Measurements from ENCODE around the gene CAST. TPM values are rescaled to one million over a fixed set of nuclear protein-coding genes. Genes with fewer than 3 reads are reported as not detected.

Gene CAST
- total RNA-seq, 2 donors from 2014 or later = 33.5 to 36.2 TPM

DNA sequence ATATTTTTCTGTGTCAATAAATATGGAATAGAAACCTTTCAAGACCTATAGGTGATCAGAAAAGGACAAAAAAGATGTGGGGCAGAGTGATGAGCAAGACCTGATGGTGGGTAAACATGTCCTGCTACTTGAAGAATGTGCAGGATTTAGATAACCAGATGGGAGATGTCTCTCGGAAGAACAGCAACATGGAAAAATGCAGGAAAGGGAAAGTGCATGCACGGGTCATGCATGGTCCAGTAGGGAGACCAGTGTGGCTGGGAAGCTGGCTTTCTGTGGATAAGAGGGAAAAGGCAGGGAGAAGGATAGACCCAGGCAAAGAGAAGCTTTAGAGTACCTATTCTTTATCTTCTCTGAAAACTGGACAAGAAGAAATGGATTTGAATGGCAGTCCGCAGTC, 7.1 kb upstream of the CAST start:
- Mint-ChIP-seq H3K27ac (no peak overlapping the region), H3K4me1 (no peaks in the 10 kb centered on the region), H3K36me3 (ENCODE audit: low read depth) (no peaks in the 10 kb centered on the region), H3K9me3 (no peaks in the 10 kb centered on the region), H3K4me3 (no peak overlapping the region), H3K27me3 (ENCODE audit: insufficient read depth) (peaks cover 36% of the 10 kb centered on the region)
- no peaks in the 10 kb centered on the region for H3K36me3 ChIP-seq (ENCODE audit: control insufficient read depth, insufficient read depth, low read length)
- no peaks in the 10 kb centered on the region for H3K9me3 ChIP-seq (ENCODE audit: control insufficient read depth, low read length)
- no peak for DNase-seq
- no peaks in the 10 kb centered on the region for H3K4me1 ChIP-seq (ENCODE audit: control insufficient read depth, insufficient read depth, low read length)
- H3K4me3 ChIP-seq (ENCODE audit: low read length) = no peak overlapping the region
- TF ChIP-seq, protein P1, sequence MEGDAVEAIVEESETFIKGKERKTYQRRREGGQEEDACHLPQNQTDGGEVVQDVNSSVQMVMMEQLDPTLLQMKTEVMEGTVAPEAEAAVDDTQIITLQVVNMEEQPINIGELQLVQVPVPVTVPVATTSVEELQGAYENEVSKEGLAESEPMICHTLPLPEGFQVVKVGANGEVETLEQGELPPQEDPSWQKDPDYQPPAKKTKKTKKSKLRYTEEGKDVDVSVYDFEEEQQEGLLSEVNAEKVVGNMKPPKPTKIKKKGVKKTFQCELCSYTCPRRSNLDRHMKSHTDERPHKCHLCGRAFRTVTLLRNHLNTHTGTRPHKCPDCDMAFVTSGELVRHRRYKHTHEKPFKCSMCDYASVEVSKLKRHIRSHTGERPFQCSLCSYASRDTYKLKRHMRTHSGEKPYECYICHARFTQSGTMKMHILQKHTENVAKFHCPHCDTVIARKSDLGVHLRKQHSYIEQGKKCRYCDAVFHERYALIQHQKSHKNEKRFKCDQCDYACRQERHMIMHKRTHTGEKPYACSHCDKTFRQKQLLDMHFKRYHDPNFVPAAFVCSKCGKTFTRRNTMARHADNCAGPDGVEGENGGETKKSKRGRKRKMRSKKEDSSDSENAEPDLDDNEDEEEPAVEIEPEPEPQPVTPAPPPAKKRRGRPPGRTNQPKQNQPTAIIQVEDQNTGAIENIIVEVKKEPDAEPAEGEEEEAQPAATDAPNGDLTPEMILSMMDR (conservative IDR thresholded peaks at IDR 0.05) = no peak
- no peak overlapping the region for H3K9ac ChIP-seq (ENCODE audit: extremely low read depth, low read length, poor library complexity, severe bottlenecking)
- H3K27ac ChIP-seq (ENCODE audit: low read depth, low read length) = no peak overlapping the region
- peaks cover 30% of the 10 kb centered on the region for H3K27me3 ChIP-seq (ENCODE audit: control insufficient read depth, insufficient read depth, low read length, poor library complexity, severe bottlenecking)
- WGBS, 2 experiments (ENCODE audit: insufficient coverage in 1 of 2, insufficient read length in 1 of 2) = 92 to 96% methylated on average over 3 of the region's 3 CpGs

DNA sequence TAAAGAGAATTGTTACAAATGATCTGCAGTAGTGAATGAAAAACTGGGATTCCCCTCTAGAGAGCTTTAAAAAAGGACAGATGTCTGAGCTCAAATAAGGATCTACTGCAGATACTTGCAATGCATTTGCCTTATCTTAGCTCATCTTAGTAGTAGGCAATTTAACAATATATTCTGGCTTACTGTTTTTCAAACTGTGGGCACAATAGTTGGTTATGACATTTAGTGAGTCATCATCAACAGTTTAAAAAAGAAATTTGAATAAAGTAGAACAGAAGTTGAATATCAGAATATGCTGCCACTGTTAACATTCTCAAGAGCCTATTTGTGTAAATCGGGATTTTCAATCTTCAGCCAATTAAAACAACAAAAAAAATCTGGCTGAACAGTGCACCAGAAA, 6.7 kb upstream of the CAST start:
- no peak for DNase-seq
- H3K4me1 ChIP-seq (ENCODE audit: control insufficient read depth, insufficient read depth, low read length) = no peaks in the 10 kb centered on the region
- H3K36me3 ChIP-seq (ENCODE audit: control insufficient read depth, insufficient read depth, low read length) = no peaks in the 10 kb centered on the region

DNA sequence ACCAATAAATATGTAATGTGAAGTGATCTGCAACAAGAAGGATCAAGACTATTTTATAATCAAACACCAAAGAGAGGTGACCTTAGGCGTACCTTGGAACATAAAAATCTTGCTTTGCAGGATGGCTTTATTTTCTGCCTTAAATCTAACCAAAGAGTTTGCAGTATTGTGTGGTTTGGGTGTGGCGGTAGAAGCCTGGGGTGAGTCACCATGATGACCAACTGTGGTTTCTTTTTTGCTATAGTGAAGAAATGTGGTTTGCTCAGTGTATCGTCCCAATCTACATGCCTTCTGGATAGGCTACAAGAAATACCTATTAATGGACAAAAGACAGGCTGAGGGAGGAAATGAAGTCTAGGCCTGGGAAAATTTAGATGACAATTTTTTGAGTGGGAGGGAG, 5.1 kb upstream of the CAST start:
- Histone ChIP-seq H3K4me3 (ENCODE audit: low read length) (no peak overlapping the region), H3K4me1 (ENCODE audit: control insufficient read depth, insufficient read depth, low read length) (no peaks in the 10 kb centered on the region), H3K9me3 (ENCODE audit: control insufficient read depth, low read length) (no peaks in the 10 kb centered on the region), H3K36me3 (ENCODE audit: control insufficient read depth, insufficient read depth, low read length) (no peaks in the 10 kb centered on the region), H3K27me3 (ENCODE audit: control insufficient read depth, insufficient read depth, low read length, poor library complexity, severe bottlenecking) (peaks cover 48% of the 10 kb centered on the region), H3K9ac (ENCODE audit: extremely low read depth, low read length, poor library complexity, severe bottlenecking) (no peak overlapping the region), H3K27ac (ENCODE audit: low read depth, low read length) (no peak overlapping the region)
- WGBS, 2 experiments (ENCODE audit: insufficient coverage in 1 of 2, insufficient read length in 1 of 2) = 92 to 93% methylated on average over 2 to 3 of the region's 3 CpGs
- H3K27me3 Mint-ChIP-seq (ENCODE audit: insufficient read depth) = peaks cover 55% of the 10 kb centered on the region
- H3K27ac Mint-ChIP-seq = no peak overlapping the region
- no peak overlapping the region for H3K4me3 Mint-ChIP-seq
- DNase-seq = no peak
- H3K36me3 Mint-ChIP-seq (ENCODE audit: low read depth) = no peaks in the 10 kb centered on the region
- TF ChIP-seq, protein P1 (conservative IDR thresholded peaks at IDR 0.05) = no peak
- H3K4me1 Mint-ChIP-seq = peaks cover 7% of the 10 kb centered on the region
- no peaks in the 10 kb centered on the region for H3K9me3 Mint-ChIP-seq

More for the DNA sequence above, 6.7 kb upstream of the CAST start:
- no peaks in the 10 kb centered on the region for H3K36me3 Mint-ChIP-seq (ENCODE audit: low read depth)
- peaks cover 40% of the 10 kb centered on the region for H3K27me3 Mint-ChIP-seq (ENCODE audit: insufficient read depth)
- H3K9ac ChIP-seq (ENCODE audit: extremely low read depth, low read length, poor library complexity, severe bottlenecking) = no peak overlapping the region
- H3K27me3 ChIP-seq (ENCODE audit: control insufficient read depth, insufficient read depth, low read length, poor library complexity, severe bottlenecking) = peaks cover 34% of the 10 kb centered on the region
- no peak overlapping the region for H3K4me3 Mint-ChIP-seq
- H3K9me3 ChIP-seq (ENCODE audit: control insufficient read depth, low read length) = no peaks in the 10 kb centered on the region
- H3K4me3 ChIP-seq (ENCODE audit: low read length) = no peak overlapping the region
- no peak overlapping the region for H3K27ac ChIP-seq (ENCODE audit: low read depth, low read length)
- H3K9me3 Mint-ChIP-seq = no peaks in the 10 kb centered on the region
- no peak overlapping the region for H3K27ac Mint-ChIP-seq
- H3K4me1 Mint-ChIP-seq = no peaks in the 10 kb centered on the region
- TF ChIP-seq, protein P1 (conservative IDR thresholded peaks at IDR 0.05) = no peak
- 100% methylated on average over 1 of the region's 1 CpG for WGBS, 2 experiments (ENCODE audit: insufficient coverage in 1 of 2, insufficient read length in 1 of 2)
